Adrenal gland (tissue), 12 donors: ENCODE results near the gene CENPP. TPM values are rescaled to one million over a fixed set of nuclear protein-coding genes. Genes with fewer than 3 reads are reported as not detected.

Experiments used
- DNase-seq, 7 donors: peaks; one replicate each; pipeline ENCODE4 v3.0.0-alpha.2; 2019 to 2020
- H3K27ac ChIP-seq, 5 donors: fragments of 200-600 bp; sonication (generic) in 4 of 5; 1 replicate in 3 of 5; 2 replicates in 2 of 5; pipeline versions ENCODE4 v1.5.1 to v1.8.0; 2016 to 2020; ENCODE audit warnings: mild to moderate bottlenecking in 1 of 5
- H3K27me3 ChIP-seq: fragments of 200-600 bp; 2 replicates; pipeline ENCODE4 v1.8.0; 2021
- H3K36me3 ChIP-seq, 2 donors: fragments of 200-600 bp; replicated peaks in 1 of 2; 1 replicate in 1 of 2; 2 replicates in 1 of 2; pipeline versions ENCODE4 v1.5.1 to v1.8.0; 2018 to 2022
- H3K4me1 ChIP-seq, 2 donors: fragments of 200-600 bp; replicated peaks in 1 of 2; 1 replicate in 1 of 2; 2 replicates in 1 of 2; pipeline versions ENCODE4 v1.5.1 to v1.8.0; 2018 to 2021
- H3K4me3 ChIP-seq, 4 donors: fragments of 200-600 bp; sonication (generic) in 3 of 4; one replicate each; pipeline ENCODE4 v1.5.1; 2016 to 2018
- H3K9me3 ChIP-seq, 3 donors: fragments of 200-600 bp; sonication (generic) in 1 of 3; replicated peaks in 1 of 3; 1 replicate in 2 of 3; 2 replicates in 1 of 3; pipeline versions ENCODE4 v1.5.1 to v1.8.0; 2016 to 2021
- POLR2A ChIP-seq, 2 donors: fragments of 450-650 bp; IDR thresholded peaks; one replicate each; pipeline ENCODE4 v1.6.1; 2017; ENCODE audit warnings: antibody characterized with exemption in 2 of 2, mild to moderate bottlenecking in 2 of 2, moderate library complexity in 1 of 2
- WGBS, 4 donors: extraction: QIAGEN DNeasy Blood & Tissue Kit in 2 of 4; methylation state at CpG; one replicate each; pipeline versions ENCODE4 v1.1.5 to v1.1.7; 2013 to 2017; 5-methylcytosine and 5-hydroxymethylcytosine counted together
- intact Hi-C, 2 donors: fragments of 100-400 bp; cut with DNase I; formaldehyde crosslinking; loops; one replicate each; pipeline versions ENCODE4 v1.14.1 to v1.15.0; 2022 to 2023
- microRNA-seq, 3 donors: library from miRNA; unstranded; fragments of <30 nt; microRNA quantifications; one replicate each; pipeline ENCODE4, GENCODE V29; 2017 to 2020
- polyA plus RNA-seq, 3 donors: library from polyadenylated mRNA; stranded (reverse); fragments of 200-250 nt in 2 of 3; fragments of 350-450 nt in 1 of 3; fragmentation: Illumina TruSeq in 1 of 3; extraction: RNeasy Lipid Tissue Mini Kit (QIAGEN cat#74804) in 1 of 3; gene quantifications; one replicate each; pipeline ENCODE4 v1.2.3, GENCODE V29; 2013 to 2014
- small RNA-seq, 2 donors: library from RNA; depleted of rRNA; stranded (forward); fragments of <200 nt; gene quantifications; one replicate each; pipeline ENCODE3, GENCODE V24; 2016
- total RNA-seq, 9 donors: library from RNA; depleted of rRNA in 4 of 9; stranded (reverse); fragments of >200 nt in 4 of 9; fragments of 120-200 nt in 1 of 9; fragmentation: NEBNext Ultra II Directional in 1 of 9; extraction: Animal tissue kit (Norgen Biotek cat#: 25700) in 1 of 9; gene quantifications; one replicate each; pipeline versions ENCODE4 v1.1.0 to v1.2.4, GENCODE V29; 2013 to 2023
- TF ChIP-seq, protein P1 (sequence below), 6 experiments: fragments of 450-650 bp in 4 of 6; fragments of 200-600 bp in 2 of 6; sonication (generic) in 1 of 6; IDR thresholded peaks; 1 replicate in 5 of 6; 2 replicates in 1 of 6; pipeline versions ENCODE4 v1.5.1 to v1.8.0; 2016 to 2021; ENCODE audit warnings: antibody characterized with exemption in 6 of 6, mild to moderate bottlenecking in 2 of 6, moderate library complexity in 1 of 6
- donor health status: healthy with polysubstance abuse.
- donor health status: Bipolar disorder and iron deficiency.
- donor health status: DM: yes; HTN: yes; CAD: no.
- donor health status: DM: no; HTN: no; CAD: no.
- donor health status: DM: no; HTN: no; CAD: no.
- donor health status: DM: yes; HTN: yes; CAD: no.

Gene CENPP
- total and polyA plus RNA-seq, 12 donors = 1.1 to 14.0 (median 3.1) TPM

DNA sequence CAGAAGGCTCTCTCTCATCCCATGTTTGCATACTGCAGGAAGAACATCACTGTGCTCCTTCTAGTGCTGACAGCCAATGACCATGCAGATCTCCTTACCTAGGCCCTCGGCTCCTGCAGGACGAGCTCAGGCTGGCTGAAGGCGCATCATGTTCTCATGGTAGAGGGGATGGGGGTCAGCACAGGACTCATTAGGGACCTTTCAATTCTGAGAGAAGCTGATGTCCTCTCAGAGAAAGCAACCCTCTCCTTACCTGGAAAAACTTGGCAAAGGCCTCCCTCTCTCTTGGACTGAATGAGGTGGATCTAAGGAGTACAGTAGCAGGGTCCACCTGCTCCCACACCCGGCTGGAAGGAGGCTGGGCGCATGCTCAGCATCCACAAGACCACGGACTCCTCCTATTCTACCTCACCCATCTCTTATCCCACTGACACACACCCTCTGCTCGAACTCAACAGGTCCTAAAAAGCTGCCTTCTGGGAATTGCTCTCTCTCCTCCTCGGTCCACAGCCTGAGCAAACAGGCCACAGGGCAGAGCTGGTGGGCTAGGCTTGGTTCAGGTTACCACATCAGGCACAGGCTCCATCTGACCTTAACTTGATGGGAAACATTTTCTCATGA, 341.3 kb downstream of the CENPP start:
- DNase-seq = peak in 1 of 7 donors; percentile 39
- no peaks in the 10 kb centered on the region for H3K27me3 ChIP-seq
- H3K9me3 ChIP-seq = no peaks in the 10 kb centered on the region
- no peak for TF ChIP-seq POLR2A (IDR thresholded peaks at IDR 0.05)
- TF ChIP-seq, protein P1, sequence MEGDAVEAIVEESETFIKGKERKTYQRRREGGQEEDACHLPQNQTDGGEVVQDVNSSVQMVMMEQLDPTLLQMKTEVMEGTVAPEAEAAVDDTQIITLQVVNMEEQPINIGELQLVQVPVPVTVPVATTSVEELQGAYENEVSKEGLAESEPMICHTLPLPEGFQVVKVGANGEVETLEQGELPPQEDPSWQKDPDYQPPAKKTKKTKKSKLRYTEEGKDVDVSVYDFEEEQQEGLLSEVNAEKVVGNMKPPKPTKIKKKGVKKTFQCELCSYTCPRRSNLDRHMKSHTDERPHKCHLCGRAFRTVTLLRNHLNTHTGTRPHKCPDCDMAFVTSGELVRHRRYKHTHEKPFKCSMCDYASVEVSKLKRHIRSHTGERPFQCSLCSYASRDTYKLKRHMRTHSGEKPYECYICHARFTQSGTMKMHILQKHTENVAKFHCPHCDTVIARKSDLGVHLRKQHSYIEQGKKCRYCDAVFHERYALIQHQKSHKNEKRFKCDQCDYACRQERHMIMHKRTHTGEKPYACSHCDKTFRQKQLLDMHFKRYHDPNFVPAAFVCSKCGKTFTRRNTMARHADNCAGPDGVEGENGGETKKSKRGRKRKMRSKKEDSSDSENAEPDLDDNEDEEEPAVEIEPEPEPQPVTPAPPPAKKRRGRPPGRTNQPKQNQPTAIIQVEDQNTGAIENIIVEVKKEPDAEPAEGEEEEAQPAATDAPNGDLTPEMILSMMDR (IDR thresholded peaks at IDR 0.05) = no peak
- no peaks in the 10 kb centered on the region for H3K36me3 ChIP-seq
- H3K4me3 ChIP-seq = no peak overlapping the region
- intact Hi-C loops = no loop called here
- no peak overlapping the region for H3K27ac ChIP-seq
- WGBS, 4 donors = 88 to 93% (median 92%) methylated on average over 7 to 8 of the region's 8 CpGs
- H3K4me1 ChIP-seq = peaks cover 9 to 30% of the 10 kb centered on the region in 2 donors

DNA sequence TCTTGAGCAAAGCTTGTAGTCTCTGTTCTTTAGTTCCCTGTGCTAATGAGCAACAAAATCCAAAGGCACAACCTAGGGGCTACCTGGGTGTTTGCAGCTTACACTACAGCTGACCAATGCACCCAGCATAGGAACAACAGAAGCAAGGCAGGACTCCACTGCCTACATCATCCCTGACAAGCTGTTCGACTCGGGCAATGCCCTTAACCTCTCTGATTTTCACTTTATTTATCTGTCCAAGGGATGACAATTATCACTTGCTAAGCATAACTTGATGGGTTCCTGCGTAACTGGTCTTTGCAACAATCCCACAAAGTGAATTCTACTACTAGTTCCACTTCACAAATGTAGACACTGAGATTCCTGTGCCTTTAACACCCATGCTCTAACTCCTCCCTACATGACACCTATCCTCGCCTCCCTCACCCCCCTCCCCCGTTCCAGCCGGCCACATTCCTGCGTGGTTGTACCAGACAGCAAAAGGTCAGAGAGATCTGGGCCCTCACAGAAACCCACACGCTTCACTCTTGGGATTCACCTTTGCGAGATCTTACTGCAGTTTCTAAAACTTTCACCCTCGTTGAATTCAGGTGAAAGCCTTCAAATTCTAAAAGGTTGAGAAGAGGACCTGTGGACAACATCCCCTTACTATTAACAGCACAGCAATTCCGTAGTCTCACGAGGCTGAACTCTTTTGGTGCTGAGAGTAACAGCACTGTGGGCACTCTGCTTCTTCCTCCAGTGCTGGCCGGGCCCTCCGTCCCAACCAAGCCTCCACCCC, 343.2 kb downstream of the CENPP start:
- no peaks in the 10 kb centered on the region for H3K27me3 ChIP-seq
- DNase-seq = peak in 6 of 7 donors; percentile 58 to 82 (median 72)
- peak overlapping the region in 4 of 5 donors; percentile 69 to 92 (median 87) for H3K27ac ChIP-seq
- H3K9me3 ChIP-seq = no peaks in the 10 kb centered on the region
- 15 to 19% (median 16%) methylated on average over 12 to 14 of the region's 14 CpGs for WGBS, 4 donors
- TF ChIP-seq, protein P1 (IDR thresholded peaks at IDR 0.05) = no peak
- peak in 1 of 2 donors; percentile 64 for TF ChIP-seq POLR2A (IDR thresholded peaks at IDR 0.05)
- peaks cover 9 to 30% of the 10 kb centered on the region in 2 donors for H3K4me1 ChIP-seq
- no peaks in the 10 kb centered on the region for H3K36me3 ChIP-seq
- peak overlapping the region; percentile 66 to 93 (median 66) for H3K4me3 ChIP-seq
- intact Hi-C loops = no loop called here

DNA sequence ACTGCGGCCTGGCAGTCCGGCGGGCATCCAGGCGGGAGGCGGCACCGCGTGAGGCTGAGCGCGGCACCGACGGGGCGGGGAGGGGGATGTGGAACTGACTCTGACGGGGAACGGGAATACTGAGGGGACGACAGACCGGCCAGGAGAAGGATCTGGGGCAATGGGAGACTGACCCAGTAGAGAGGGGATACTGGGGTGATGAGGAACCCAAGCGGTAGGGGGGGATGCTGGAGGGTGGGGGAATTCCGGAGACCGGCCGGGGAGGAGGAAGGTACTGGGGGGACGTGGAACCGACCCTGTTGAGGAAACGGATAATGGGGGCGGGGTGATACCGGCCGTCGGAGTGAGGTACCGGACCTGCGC, 343.8 kb downstream of the CENPP start:
- WGBS, 4 donors = 0 to 1% (median 1%) methylated on average over 24 to 29 of the region's 29 CpGs; no CpG with 5 or more reads in 1 of the 4 donors
- Histone ChIP-seq H3K4me1 (peaks cover 9 to 30% of the 10 kb centered on the region in 2 donors), H3K27me3 (no peaks in the 10 kb centered on the region), H3K36me3 (no peaks in the 10 kb centered on the region), H3K9me3 (no peaks in the 10 kb centered on the region), H3K4me3 (peak overlapping the region; percentile 66 to 93 (median 66)), H3K27ac (peak overlapping the region in 4 of 5 donors; percentile 69 to 92 (median 87))
- TF ChIP-seq, protein P1 (IDR thresholded peaks at IDR 0.05) = no peak
- TF ChIP-seq POLR2A (IDR thresholded peaks at IDR 0.05) = no peak
- intact Hi-C loops = no loop called here
- peak in 6 of 7 donors; percentile 40 to 60 (median 50) for DNase-seq

Small RNA genes lying within 50 kb of the gene (microRNA-seq; reads per million reads assigned to microRNA genes)
- gene MIR3651 (0.76 to 4.5 (median 1.3) reads per million in 3 donors), gene MIR4670 (0 reads per million in 3 donors)

Small RNA genes lying within 50 kb of the gene (small RNA-seq; reads per million reads assigned to genes)
- gene AL157827.1 (0 reads per million in 2 donors), gene MIR3651 (0 reads per million in 2 donors), gene MIR4670 (0 to 0.08 reads per million in 2 donors), gene SNORA84 (0.33 to 0.36 reads per million in 2 donors)

Other genes with a start within 250 kb of the CENPP start
- 100 to 1,000 TPM in 1 of 9 donors, 10 to 100 TPM in 8; 59.0 to 106 (median 72.9) TPM for gene SPTLC1, start 210.5 kb upstream of the CENPP start, total RNA-seq
- gene SPTLC1, start 210.5 kb upstream of the CENPP start, polyA plus RNA-seq = 10 to 100 TPM; 18.8 to 89.6 (median 20.1) TPM
- gene IARS1, start 32.3 kb upstream of the CENPP start, total RNA-seq = 100 to 1,000 TPM in 3 of 9 donors, 10 to 100 TPM in 6; 55.5 to 157 (median 85.4) TPM
- gene IARS1, start 32.3 kb upstream of the CENPP start, polyA plus RNA-seq = 100 to 1,000 TPM in 1 of 3 donors, 10 to 100 TPM in 2; 16.8 to 152 (median 19.2) TPM
- gene NOL8, start 603 bp upstream of the CENPP start, total RNA-seq = 10 to 100 TPM; 13.3 to 43.3 (median 31.0) TPM
- 10 to 100 TPM; 33.7 to 55.3 (median 48.7) TPM for gene NOL8, start 603 bp upstream of the CENPP start, polyA plus RNA-seq
- gene OGN, start 78.6 kb downstream of the CENPP start, total RNA-seq = 10 to 100 TPM in 6 of 9 donors, 1 to 10 TPM in 3; 3.0 to 33.2 (median 14.5) TPM
- gene OGN, start 78.6 kb downstream of the CENPP start, polyA plus RNA-seq = 10 to 100 TPM in 2 of 3 donors, 1 to 10 TPM in 1; 7.7 to 21.1 (median 13.9) TPM
- 10 to 100 TPM in 1 of 9 donors, 1 to 10 TPM in 7, under 1 TPM in 1; 0.72 to 18.1 (median 4.2) TPM for gene OMD, start 98.5 kb downstream of the CENPP start, total RNA-seq
- gene OMD, start 98.5 kb downstream of the CENPP start, polyA plus RNA-seq = 10 to 100 TPM in 1 of 3 donors, 1 to 10 TPM in 2; 6.4 to 12.3 (median 7.5) TPM
- gene ASPN, start 156.6 kb downstream of the CENPP start, total RNA-seq = 10 to 100 TPM in 2 of 9 donors, 1 to 10 TPM in 7; 1.7 to 12.4 (median 6.7) TPM
- 1 to 10 TPM; 2.8 to 5.6 (median 4.6) TPM for gene ASPN, start 156.6 kb downstream of the CENPP start, polyA plus RNA-seq
- 10 to 100 TPM in 5 of 9 donors, 1 to 10 TPM in 4; 3.8 to 22.0 (median 11.8) TPM for gene ECM2, start 210.0 kb downstream of the CENPP start, total RNA-seq
- 1 to 10 TPM; 5.1 to 7.8 (median 7.2) TPM for gene ECM2, start 210.0 kb downstream of the CENPP start, polyA plus RNA-seq